SK-N-SH (cell line): ENCODE results near the gene TRIM69. TPM values are rescaled to one million over a fixed set of nuclear protein-coding genes. Genes with fewer than 3 reads are reported as not detected.

Experiments used
- CTCF ChIA-PET: fragments of 300-600, 350-600 bp; formaldehyde crosslinking; extraction: SDS; loops from one replicate; lab custom pipeline; 2021; lab: Yijun Ruan, JAX
- POLR2A ChIA-PET: fragments of 350-600 bp; sonication (Branson Sonifier 250); formaldehyde crosslinking; extraction: SDS; loops from one replicate; lab custom pipeline; 2020; ENCODE audit warnings: antibody characterized with exemption, inconsistent platforms; lab: Yijun Ruan, JAX
- DNase-seq: peaks from one replicate; pipeline ENCODE4 v3.0.0; 2012
- H2AFZ ChIP-seq: fragments of 200-600 bp; sonication (generic); 2 replicates; pipeline ENCODE4 v1.8.1; 2016; ENCODE audit warnings: antibody characterized with exemption, mild to moderate bottlenecking, low read depth
- H3F3A ChIP-seq: fragments of 200-600 bp; sonication (generic); replicated peaks from 2 replicates; pipeline ENCODE3; 2016; ENCODE audit warnings: antibody characterized with exemption, mild to moderate bottlenecking; ENCODE audit not compliant: insufficient read depth
- H3K27ac ChIP-seq, 2 experiments: fragments of 200-500 bp in 1 of 2; fragments of 200-600 bp in 1 of 2; sonication (Bioruptor generic) in 1 of 2; sonication (generic), shearing (Covaris generic) in 1 of 2; 2 replicates each; pipeline versions ENCODE4 v1.5.1 to v1.6.1; 2014 to 2016; ENCODE audit warnings: low read depth in 2 of 2, inconsistent platforms in 1 of 2, low read length in 1 of 2, mild to moderate bottlenecking in 1 of 2, mixed read lengths in 1 of 2
- H3K27me3 ChIP-seq: fragments of 200-600 bp; sonication (generic), shearing (Covaris generic); 2 replicates; pipeline ENCODE4 v1.6.1; 2016; ENCODE audit warnings: mixed run types; ENCODE audit not compliant: insufficient read depth
- H3K36me3 ChIP-seq, 2 experiments: fragments of 200-500 bp in 1 of 2; fragments of 200-600 bp in 1 of 2; sonication (Bioruptor generic) in 1 of 2; sonication (generic) in 1 of 2; replicated peaks in 1 of 2; 2 replicates each; pipeline versions ENCODE3 to v1.5.1; 2014 to 2016; ENCODE audit warnings: low read length in 1 of 2, mild to moderate bottlenecking in 1 of 2; ENCODE audit not compliant: insufficient read depth in 2 of 2, control insufficient read depth in 1 of 2
- H3K4me1 ChIP-seq, 2 experiments: fragments of 200-500 bp in 1 of 2; fragments of 200-600 bp in 1 of 2; sonication (Bioruptor generic) in 1 of 2; sonication (generic), shearing (Covaris generic) in 1 of 2; 2 replicates each; pipeline versions ENCODE4 v1.5.1 to v1.6.1; 2014 to 2016; ENCODE audit warnings: low read depth in 1 of 2, low read length in 1 of 2, mixed run types in 1 of 2; ENCODE audit not compliant: insufficient read depth in 2 of 2, control insufficient read depth in 1 of 2
- H3K4me2 ChIP-seq: fragments of 200-600 bp; sonication (generic), shearing (Covaris generic); 2 replicates; pipeline ENCODE4 v1.6.1; 2017; ENCODE audit warnings: mixed run types
- H3K4me3 ChIP-seq, 2 experiments: fragments of 200-500 bp in 1 of 2; fragments of 200-600 bp in 1 of 2; sonication (Bioruptor generic) in 1 of 2; sonication (generic), shearing (Covaris generic) in 1 of 2; 2 replicates each; pipeline versions ENCODE4 v1.5.1 to v1.8.1; 2014 to 2016; ENCODE audit warnings: low read depth in 2 of 2, inconsistent platforms in 1 of 2, low read length in 1 of 2, mild to moderate bottlenecking in 1 of 2, mixed read lengths in 1 of 2, moderate library complexity in 1 of 2
- H3K79me2 ChIP-seq: fragments of 200-600 bp; sonication (generic); 2 replicates; pipeline ENCODE4 v1.8.1; 2017; ENCODE audit warnings: mild to moderate bottlenecking; ENCODE audit not compliant: insufficient read depth
- H3K9ac ChIP-seq: fragments of 200-600 bp; sonication (generic); 2 replicates; pipeline ENCODE4 v1.6.1; 2017; ENCODE audit warnings: mixed run types
- H3K9me2 ChIP-seq: fragments of 200-600 bp; sonication (generic); 2 replicates; pipeline ENCODE4 v1.6.1; 2017; ENCODE audit warnings: mixed run types
- H3K9me3 ChIP-seq: fragments of 200-600 bp; sonication (generic); 2 replicates; pipeline ENCODE4 v1.6.1; 2017; ENCODE audit warnings: mixed run types, mild to moderate bottlenecking, moderate library complexity
- H4K20me1 ChIP-seq: fragments of 200-600 bp; sonication (generic); 2 replicates; pipeline ENCODE4 v1.6.1; 2017; ENCODE audit warnings: mild to moderate bottlenecking, mixed run types; ENCODE audit not compliant: insufficient read depth
- CHD2 ChIP-seq: fragments of 150-350 bp; IDR thresholded peaks from 2 replicates; pipeline ENCODE4 v1.6.1; 2018; ENCODE audit warnings: low read length; ENCODE audit not compliant: partially characterized antibody
- EP300 ChIP-seq, 2 experiments: IDR thresholded peaks; 2 replicates each; pipeline versions ENCODE4 v1.4.0 to v1.6.1; 2012; ENCODE audit warnings: borderline replicate concordance in 1 of 2, low read depth in 1 of 2, low read length in 1 of 2
- EZH2phosphoT487 ChIP-seq: fragments of 200-600 bp; sonication (generic); IDR thresholded peaks from 2 replicates; pipeline ENCODE4 v1.6.1; 2017; ENCODE audit warnings: low read depth, mixed run types, mild to moderate bottlenecking, antibody characterized with exemption, moderate library complexity, borderline replicate concordance
- FOXJ3 ChIP-seq: sonication (generic); formaldehyde crosslinking; IDR thresholded peaks from 2 replicates; pipeline ENCODE4 v1.5.1; 2020; ENCODE audit warnings: mild to moderate bottlenecking, missing genetic modification reagents
- GABPA ChIP-seq: IDR thresholded peaks from 2 replicates; pipeline ENCODE4 v1.4.0; 2012; ENCODE audit warnings: low read depth, mild to moderate bottlenecking
- GATA2 ChIP-seq: sonication (generic); formaldehyde crosslinking; IDR thresholded peaks from 2 replicates; pipeline ENCODE4 v1.5.0; 2020; ENCODE audit warnings: mild to moderate bottlenecking, missing genetic modification reagents
- JUND ChIP-seq: IDR thresholded peaks from 2 replicates; pipeline ENCODE4 v1.4.0; 2012
- PBX3 ChIP-seq: IDR thresholded peaks from 2 replicates; pipeline ENCODE4; 2012
- RCOR1 ChIP-seq: fragments of 150-350 bp; IDR thresholded peaks from 2 replicates; pipeline ENCODE4 v1.6.1; 2017; ENCODE audit warnings: antibody characterized with exemption, low read length
- REST ChIP-seq: IDR thresholded peaks from 2 replicates; pipeline ENCODE4 v1.6.1; 2012; ENCODE audit warnings: mild to moderate bottlenecking, low read depth, low read length, moderate library complexity
- SMC3 ChIP-seq: IDR thresholded peaks from 2 replicates; pipeline ENCODE4 v1.6.1; 2012; ENCODE audit warnings: low read depth, low read length, improper control_type of control experiment
- TAF1 ChIP-seq: IDR thresholded peaks from 2 replicates; pipeline ENCODE4 v1.6.1; 2012; ENCODE audit warnings: low read depth, mild to moderate bottlenecking, low read length, moderate library complexity, borderline replicate concordance
- USF2 ChIP-seq: fragments of 150-350 bp; IDR thresholded peaks from 2 replicates; pipeline ENCODE4 v1.6.1; 2017; ENCODE audit warnings: antibody characterized with exemption, low read length, low read depth, borderline replicate concordance
- WGBS: methylation state at CpG from one replicate; pipeline ENCODE4 v1.1.6; 2017; ENCODE audit warnings: low lambda C conversion rate; 5-methylcytosine and 5-hydroxymethylcytosine counted together
- polyA plus RNA-seq, 3 experiments: library from polyadenylated mRNA; depleted of rRNA; stranded (reverse); fragments of >200 nt; gene quantifications; 2 replicates each; pipeline ENCODE4 v1.2.3, GENCODE V29; 2012

TRIM69 gene
- polyA plus RNA-seq, 1 of the 3 experiments (the other 2 are of a cell fraction): 9.7 TPM

- Histone ChIP-seq H4K20me1 (no peaks in the 10 kb centered on the region), H3K9me2 (no peaks in the 10 kb centered on the region), H3K27ac (no peak overlapping the region), H3K9me3 (no peaks in the 10 kb centered on the region), H3K27me3 (peaks cover 12% of the 10 kb centered on the region; the same call in 1 of the 2 replicates), H3K79me2 (no peaks in the 10 kb centered on the region), H3K36me3 (no peaks in the 10 kb centered on the region), H3K4me1 (peaks cover 2 to 4% of the 10 kb centered on the region in 2 experiments; a peak in 2 of 4 replicates), H3F3A (no peaks in the 10 kb centered on the region), H3K4me3 (no peak overlapping the region), H2AFZ (no peak overlapping the region), H3K4me2 (no peak overlapping the region), H3K9ac (no peak overlapping the region)
- DNase-seq: no peak
- POLR2A ChIA-PET: no interaction called here
- 48% methylated on average over 8 of the region's 8 CpGs for WGBS
- TF ChIP-seq FOXJ3: no peak
- TF ChIP-seq PBX3: no peak
- TF ChIP-seq USF2: no peak
- no peak for TF ChIP-seq EP300 (IDR thresholded peaks at IDR 0.05; ENCODE audit: borderline replicate concordance in 1 of 2, low read depth in 1 of 2, low read length in 1 of 2)
- CTCF ChIA-PET: interaction anchor here (1.0 to 1.8 kb wide), 2 partner anchors 76 to 126 kb away, joined by 3 to 4 read pairs; partner anchors contain the start of gene SPG11
Measured at GRCh38 chr15:44788748-44789147, 52.4 kb downstream of the TRIM69 start.

GRCh38 chr15:44790215-44790614 is 53.9 kb downstream of the TRIM69 start:
- WGBS: 12% methylated on average over 2 of the region's 2 CpGs
- no peaks in the 10 kb centered on the region; a peak in 1 of 4 replicates for H3K4me1 ChIP-seq
- TF ChIP-seq EZH2phosphoT487 (no peak), REST (no peak), TAF1 (no peak), FOXJ3 (no peak), JUND (no peak), RCOR1 (no peak), GABPA (no peak), GATA2 (CRISPR knock-in tag) (no peak), CHD2 (no peak), SMC3 (no peak), PBX3 (no peak), EP300 (IDR thresholded peaks at IDR 0.05; ENCODE audit: borderline replicate concordance in 1 of 2, low read depth in 1 of 2, low read length in 1 of 2) (no peak)
- POLR2A ChIA-PET: no interaction called here
- no peak overlapping the region for H2AFZ ChIP-seq
- no peaks in the 10 kb centered on the region for H3K9me3 ChIP-seq
- H3K4me2 ChIP-seq: no peak overlapping the region
- no peak overlapping the region for H3K9ac ChIP-seq
- DNase-seq: no peak
- no peaks in the 10 kb centered on the region for H3K9me2 ChIP-seq
- no peak overlapping the region for H3K27ac ChIP-seq
- H3F3A ChIP-seq: no peaks in the 10 kb centered on the region
- no peaks in the 10 kb centered on the region for H3K36me3 ChIP-seq
- no peaks in the 10 kb centered on the region for H4K20me1 ChIP-seq
- H3K4me3 ChIP-seq: no peak overlapping the region
- CTCF ChIA-PET: interaction anchor here (1.3 kb wide), 1 partner anchor 126 kb away, joined by 7 read pairs; the partner anchor contains the start of gene SPG11
- peaks cover 12% of the 10 kb centered on the region; the same call in 1 of the 2 replicates for H3K27me3 ChIP-seq
- no peaks in the 10 kb centered on the region for H3K79me2 ChIP-seq
